HTR-8/SVneo (cell line): Measurements from ENCODE around the gene PIK3R1.
A peak's percentile ranks its signal among the peaks of the same experiment; 100 is the strongest.

Experiments
- DNase-seq: peaks from one replicate; pipeline ENCODE4 v3.0.0; 2011; ENCODE audit warnings: low spot score, mixed read lengths; ENCODE audit not compliant: insufficient read length
- FAIRE-seq: peaks from 2 replicates; lab custom pipeline; 2011; peaks lifted over from hg19 to GRCh38; lab: Jason Lieb, UNC

The PIK3R1 gene

GRCh38 chr5:68247627-68248026 is 32.1 kb downstream of the PIK3R1 start:
- no peak for FAIRE-seq
- no peak for DNase-seq

GRCh38 chr5:68248896-68249295 is 33.3 kb downstream of the PIK3R1 start:
- FAIRE-seq (no peak), DNase-seq (no peak)

GRCh38 chr5:68249520-68249919 is 34.0 kb downstream of the PIK3R1 start:
- DNase-seq (no peak), FAIRE-seq (no peak)

GRCh38 chr5:68250661-68251298 is 35.2 kb downstream of the PIK3R1 start:
- FAIRE-seq = no peak

GRCh38 chr5:68251386-68251785 is 35.8 kb downstream of the PIK3R1 start:
- FAIRE-seq (no peak), DNase-seq (no peak)

More at GRCh38 chr5:68250661-68251298, 35.2 kb downstream of the PIK3R1 start:
- no peak for DNase-seq

- no peak for FAIRE-seq
- DNase-seq = no peak
Observed at GRCh38 chr5:68251804-68252522, 36.4 kb downstream of the PIK3R1 start.

GRCh38 chr5:68252673-68253623 is 37.4 kb downstream of the PIK3R1 start:
- DNase-seq (peak; percentile 69), FAIRE-seq (no peak)

GRCh38 chr5:68253624-68254585 is 38.3 kb downstream of the PIK3R1 start:
- DNase-seq (no peak), FAIRE-seq (no peak)

- no peak for DNase-seq
- FAIRE-seq = no peak
Observed at GRCh38 chr5:68254810-68255209, 39.3 kb downstream of the PIK3R1 start.

- FAIRE-seq = no peak
- no peak for DNase-seq
Observed at GRCh38 chr5:68255305-68256120, 40.0 kb downstream of the PIK3R1 start.

GRCh38 chr5:68257210-68257609 is 41.7 kb downstream of the PIK3R1 start:
- FAIRE-seq = no peak
- DNase-seq = no peak

- FAIRE-seq (no peak), DNase-seq (no peak)
Observed at GRCh38 chr5:68258531-68258930, 43.0 kb downstream of the PIK3R1 start.

- DNase-seq = no peak
- FAIRE-seq = no peak
Observed at GRCh38 chr5:68259700-68260099, 44.1 kb downstream of the PIK3R1 start.

- FAIRE-seq (no peak), DNase-seq (no peak)
Observed at GRCh38 chr5:68260467-68260866, 44.9 kb downstream of the PIK3R1 start.

- no peak for DNase-seq
- no peak for FAIRE-seq
Observed at GRCh38 chr5:68261169-68261568, 45.6 kb downstream of the PIK3R1 start.

- no peak for FAIRE-seq
- DNase-seq = no peak
Observed at GRCh38 chr5:68261569-68262065, 46.1 kb downstream of the PIK3R1 start.

- DNase-seq (no peak), FAIRE-seq (no peak)
Observed at GRCh38 chr5:68264024-68264956, 48.7 kb downstream of the PIK3R1 start.

GRCh38 chr5:68265347-68265746 is 49.8 kb downstream of the PIK3R1 start:
- no peak for FAIRE-seq
- DNase-seq = no peak
